Gastroesophageal sphincter (tissue), 4 donors: ENCODE measurements around the gene ATP5MC2. TPM values are rescaled to one million over a fixed set of nuclear protein-coding genes. Genes with fewer than 3 reads are reported as not detected.
"Not testable (repeated sequence)": the region's sequence is repeated elsewhere in the genome, so short reads cannot be mapped to it uniquely, and the experiment has no call there.

Experiments
- ATAC-seq: fragments of 150-250 bp; one replicate; pipeline ENCODE4 v1.9.1; 2016; ENCODE audit warnings: mild to moderate bottlenecking, moderate library complexity
- H3K27ac ChIP-seq, 4 donors: fragments of 200-600 bp; sonication (generic) in 3 of 4; 1 replicate in 3 of 4; 2 replicates in 1 of 4; pipeline ENCODE4 v1.5.1; 2016 to 2019
- H3K27me3 ChIP-seq: fragments of 200-600 bp; sonication (generic); one replicate; pipeline ENCODE4 v1.5.1; 2019
- H3K36me3 ChIP-seq, 2 donors: fragments of 200-600 bp; sonication (generic); one replicate each; pipeline ENCODE4 v1.5.1; 2019; ENCODE audit warnings: control low read depth in 1 of 2
- H3K4me1 ChIP-seq, 3 donors: fragments of 200-600 bp; sonication (generic); 1 replicate in 2 of 3; 2 replicates in 1 of 3; pipeline ENCODE4 v1.5.1; 2016 to 2019; ENCODE audit warnings: control low read depth in 2 of 3
- H3K4me3 ChIP-seq, 2 donors: fragments of 200-600 bp; sonication (generic); one replicate each; pipeline ENCODE4 v1.5.1; 2019; ENCODE audit warnings: mild to moderate bottlenecking in 1 of 2, moderate library complexity in 1 of 2
- H3K9me3 ChIP-seq, 3 donors: fragments of 200-600 bp; sonication (generic); one replicate each; pipeline ENCODE4 v1.5.1; 2017 to 2019; ENCODE audit warnings: control low read depth in 2 of 3
- EP300 ChIP-seq: sonication (generic); formaldehyde crosslinking; IDR thresholded peaks from one replicate; pipeline ENCODE4 v1.6.1; 2017; ENCODE audit warnings: antibody characterized with exemption, mild to moderate bottlenecking
- POLR2A ChIP-seq, 2 donors: fragments of 450-650 bp; IDR thresholded peaks; one replicate each; pipeline ENCODE4 v1.6.1; 2017; ENCODE audit warnings: antibody characterized with exemption in 2 of 2, mild to moderate bottlenecking in 2 of 2, moderate library complexity in 1 of 2
- POLR2AphosphoS5 ChIP-seq: sonication (generic); formaldehyde crosslinking; IDR thresholded peaks from one replicate; pipeline ENCODE4 v1.6.1; 2017; ENCODE audit warnings: antibody characterized with exemption
- WGBS, 2 donors: methylation state at CpG; one replicate each; pipeline ENCODE4 v1.1.5; 2018; ENCODE audit warnings: low coverage in 1 of 2; 5-methylcytosine and 5-hydroxymethylcytosine counted together
- total RNA-seq, 4 donors: library from RNA; depleted of rRNA; stranded (reverse); fragments of >200 nt; gene quantifications; one replicate each; pipeline ENCODE4 v1.1.0, GENCODE V29; 2016
- TF ChIP-seq, protein P1 (sequence below), 4 experiments: fragments of 200-600 bp in 2 of 4; fragments of 450-650 bp in 2 of 4; sonication (generic) in 1 of 4; IDR thresholded peaks; one replicate each; pipeline ENCODE4 v1.5.1; 2017 to 2019; ENCODE audit warnings: antibody characterized with exemption in 4 of 4, mild to moderate bottlenecking in 2 of 4, moderate library complexity in 2 of 4

The ATP5MC2 gene
- total RNA-seq, 4 donors from 2014 or later = 197 to 324 (median 245) TPM

DNA sequence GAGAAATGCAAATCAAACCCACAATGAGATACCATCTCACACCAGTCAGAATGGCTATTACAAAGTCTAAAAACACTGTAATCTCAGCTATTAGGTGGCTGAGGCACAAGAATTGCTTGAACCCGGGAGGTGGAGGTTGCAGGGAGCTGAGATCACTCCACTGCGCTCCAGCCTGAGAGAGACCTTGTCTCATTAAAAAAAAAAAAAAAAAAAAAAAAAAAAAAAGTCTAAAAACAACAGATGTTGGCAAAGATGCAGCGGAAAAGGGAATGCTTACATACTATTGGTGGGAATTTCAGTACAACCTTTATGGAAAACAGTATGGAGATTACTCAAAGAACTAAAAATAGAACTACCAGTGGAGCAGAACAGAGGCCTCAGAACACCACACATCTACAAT, 30.7 kb downstream of the ATP5MC2 start:
- ATAC-seq = no peak
- Histone ChIP-seq H3K4me1 (no peaks in the 10 kb centered on the region), H3K36me3 (no peaks in the 10 kb centered on the region), H3K9me3 (no peaks in the 10 kb centered on the region), H3K27ac (no peak overlapping the region), H3K27me3 (no peaks in the 10 kb centered on the region), H3K4me3 (no peak overlapping the region)
- 71 to 75% methylated on average over 1 to 3 of the region's 3 CpGs for WGBS, 2 donors
- TF ChIP-seq, protein P1, sequence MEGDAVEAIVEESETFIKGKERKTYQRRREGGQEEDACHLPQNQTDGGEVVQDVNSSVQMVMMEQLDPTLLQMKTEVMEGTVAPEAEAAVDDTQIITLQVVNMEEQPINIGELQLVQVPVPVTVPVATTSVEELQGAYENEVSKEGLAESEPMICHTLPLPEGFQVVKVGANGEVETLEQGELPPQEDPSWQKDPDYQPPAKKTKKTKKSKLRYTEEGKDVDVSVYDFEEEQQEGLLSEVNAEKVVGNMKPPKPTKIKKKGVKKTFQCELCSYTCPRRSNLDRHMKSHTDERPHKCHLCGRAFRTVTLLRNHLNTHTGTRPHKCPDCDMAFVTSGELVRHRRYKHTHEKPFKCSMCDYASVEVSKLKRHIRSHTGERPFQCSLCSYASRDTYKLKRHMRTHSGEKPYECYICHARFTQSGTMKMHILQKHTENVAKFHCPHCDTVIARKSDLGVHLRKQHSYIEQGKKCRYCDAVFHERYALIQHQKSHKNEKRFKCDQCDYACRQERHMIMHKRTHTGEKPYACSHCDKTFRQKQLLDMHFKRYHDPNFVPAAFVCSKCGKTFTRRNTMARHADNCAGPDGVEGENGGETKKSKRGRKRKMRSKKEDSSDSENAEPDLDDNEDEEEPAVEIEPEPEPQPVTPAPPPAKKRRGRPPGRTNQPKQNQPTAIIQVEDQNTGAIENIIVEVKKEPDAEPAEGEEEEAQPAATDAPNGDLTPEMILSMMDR (IDR thresholded peaks at IDR 0.05) = no peak
- TF ChIP-seq POLR2AphosphoS5 (no peak), POLR2A (IDR thresholded peaks at IDR 0.05) (no peak), EP300 (no peak)

DNA sequence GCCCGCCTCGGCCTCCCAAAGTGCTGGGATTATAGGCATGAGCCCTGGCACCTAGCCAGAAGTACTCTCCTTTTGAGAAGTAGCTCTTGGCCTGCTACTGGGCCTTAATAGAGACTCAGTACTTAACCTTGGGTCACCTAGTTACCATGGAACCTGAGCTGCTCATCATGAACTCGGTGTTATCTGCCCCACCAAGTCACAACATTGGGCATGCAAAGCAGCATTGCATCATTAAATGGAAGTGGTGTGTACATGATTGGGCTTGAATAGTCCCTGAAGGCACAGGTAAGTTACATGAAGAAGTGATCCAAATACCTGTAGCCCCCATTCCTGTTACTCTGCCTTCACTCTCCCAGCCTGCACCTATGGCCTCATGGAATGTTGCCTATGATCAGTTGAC, 31.8 kb downstream of the ATP5MC2 start:
- no peak overlapping the region for H3K4me3 ChIP-seq
- no peaks in the 10 kb centered on the region for H3K27me3 ChIP-seq
- ATAC-seq = no peak
- H3K9me3 ChIP-seq = no peaks in the 10 kb centered on the region
- no peak for TF ChIP-seq POLR2AphosphoS5
- no peak for TF ChIP-seq POLR2A (IDR thresholded peaks at IDR 0.05)
- TF ChIP-seq, protein P1 (IDR thresholded peaks at IDR 0.05) = no peak
- TF ChIP-seq EP300 = no peak
- no peak overlapping the region for H3K27ac ChIP-seq
- WGBS, 2 donors = no CpG with 5 or more reads among the region's 3 CpGs
- no peaks in the 10 kb centered on the region for H3K4me1 ChIP-seq
- no peaks in the 10 kb centered on the region for H3K36me3 ChIP-seq

- H3K27ac ChIP-seq = no peak overlapping the region
- no peaks in the 10 kb centered on the region for H3K4me1 ChIP-seq
- no peak for ATAC-seq
- H3K36me3 ChIP-seq = no peaks in the 10 kb centered on the region
- TF ChIP-seq, protein P1 (IDR thresholded peaks at IDR 0.05) = no peak
- no peak for TF ChIP-seq POLR2A (IDR thresholded peaks at IDR 0.05)
- 46 to 58% methylated on average over 3 of the region's 5 CpGs for WGBS, 2 donors
- H3K27me3 ChIP-seq = no peaks in the 10 kb centered on the region
- H3K9me3 ChIP-seq = no peaks in the 10 kb centered on the region
- H3K4me3 ChIP-seq = no peak overlapping the region
Measured at GRCh38 chr12:53643232-53643979, 32.5 kb downstream of the ATP5MC2 start.

GRCh38 chr12:53638057-53638456, 37.8 kb downstream of the ATP5MC2 start:
- Histone ChIP-seq H3K27me3 (no peaks in the 10 kb centered on the region), H3K36me3 (no peaks in the 10 kb centered on the region), H3K9me3 (no peaks in the 10 kb centered on the region), H3K4me3 (no peak overlapping the region), H3K4me1 (no peaks in the 10 kb centered on the region), H3K27ac (no peak overlapping the region)
- ATAC-seq = no peak
- 78 to 83% methylated on average over 2 of the region's 2 CpGs for WGBS, 2 donors
- TF ChIP-seq POLR2A (IDR thresholded peaks at IDR 0.05) = no peak
- TF ChIP-seq EP300 = no peak

DNA sequence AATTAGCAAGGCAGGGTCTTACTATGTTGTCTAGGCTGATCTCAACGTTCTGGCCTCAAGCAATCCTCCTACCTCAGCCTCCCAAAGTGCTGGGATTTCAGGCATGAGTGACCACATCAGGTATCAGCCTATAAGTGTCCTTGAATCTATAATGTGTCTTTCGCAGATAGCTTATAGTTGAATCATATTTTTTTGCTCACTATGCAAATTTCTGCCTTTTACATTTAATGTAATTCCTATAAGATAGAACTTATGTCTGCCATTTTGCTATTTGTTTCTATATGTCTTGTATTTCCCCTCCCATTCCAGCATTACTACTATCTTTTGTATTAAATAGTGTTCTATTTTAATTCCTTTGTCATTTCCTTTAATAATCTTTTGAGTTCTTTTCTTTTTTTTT, 39.2 kb downstream of the ATP5MC2 start:
- TF ChIP-seq, protein P1 (IDR thresholded peaks at IDR 0.05) = no peak
- TF ChIP-seq EP300 = no peak
- TF ChIP-seq POLR2A (IDR thresholded peaks at IDR 0.05) = no peak
- TF ChIP-seq POLR2AphosphoS5 = no peak
- H3K4me1 ChIP-seq = no peaks in the 10 kb centered on the region
- 44 to 49% methylated on average over 2 of the region's 2 CpGs for WGBS, 2 donors
- H3K27ac ChIP-seq = no peak overlapping the region
- ATAC-seq = no peak
- H3K36me3 ChIP-seq = no peaks in the 10 kb centered on the region
- no peak overlapping the region for H3K4me3 ChIP-seq
- no peaks in the 10 kb centered on the region for H3K9me3 ChIP-seq
- H3K27me3 ChIP-seq = no peaks in the 10 kb centered on the region

DNA sequence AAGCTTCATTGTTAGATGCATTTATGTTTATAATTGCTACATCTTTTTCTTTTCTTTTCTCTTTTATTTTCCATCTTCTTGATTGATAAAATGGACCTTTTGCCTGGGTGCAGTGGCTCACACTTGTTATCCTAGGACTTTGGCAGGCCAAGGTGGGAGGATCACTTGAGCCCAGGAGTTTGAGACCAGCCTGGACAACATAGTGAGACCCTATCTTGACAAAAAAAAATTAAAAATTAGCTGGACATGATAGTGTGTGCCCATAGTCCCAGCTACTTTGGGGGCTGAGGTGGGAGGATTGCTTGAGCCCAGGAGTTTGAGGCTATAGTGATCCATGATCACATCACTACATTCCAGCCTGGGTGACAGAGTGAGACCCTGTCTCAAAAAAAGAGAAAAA, 40.2 kb downstream of the ATP5MC2 start:
- H3K9me3 ChIP-seq, H3K27ac ChIP-seq, H3K36me3 ChIP-seq, H3K4me3 ChIP-seq, ATAC-seq, H3K27me3 ChIP-seq, H3K4me1 ChIP-seq: not testable (repeated sequence)
